ENCODE results near the gene CFDP1.

Gene CFDP1

DNA sequence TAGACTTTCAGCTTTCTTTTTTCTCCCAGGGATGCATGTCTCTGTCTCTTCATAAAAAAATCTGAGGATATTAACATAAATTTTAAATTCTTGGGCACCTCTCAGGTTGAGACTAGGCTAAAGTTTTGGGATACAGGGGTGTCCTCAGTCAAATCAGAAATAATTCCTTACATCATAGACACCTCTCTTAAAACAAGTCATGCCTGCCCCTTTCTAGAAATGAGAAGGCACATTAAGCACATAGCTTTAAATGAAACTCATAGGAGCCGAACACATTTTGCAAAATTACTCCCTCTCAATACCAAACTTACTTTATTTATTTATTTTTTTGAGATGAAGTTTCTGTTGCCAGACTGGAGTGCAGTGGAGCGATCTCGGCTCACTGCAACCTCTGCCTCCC is 114.6 kb downstream of the CFDP1 start:
- TF ChIP-seq, protein P1, sequence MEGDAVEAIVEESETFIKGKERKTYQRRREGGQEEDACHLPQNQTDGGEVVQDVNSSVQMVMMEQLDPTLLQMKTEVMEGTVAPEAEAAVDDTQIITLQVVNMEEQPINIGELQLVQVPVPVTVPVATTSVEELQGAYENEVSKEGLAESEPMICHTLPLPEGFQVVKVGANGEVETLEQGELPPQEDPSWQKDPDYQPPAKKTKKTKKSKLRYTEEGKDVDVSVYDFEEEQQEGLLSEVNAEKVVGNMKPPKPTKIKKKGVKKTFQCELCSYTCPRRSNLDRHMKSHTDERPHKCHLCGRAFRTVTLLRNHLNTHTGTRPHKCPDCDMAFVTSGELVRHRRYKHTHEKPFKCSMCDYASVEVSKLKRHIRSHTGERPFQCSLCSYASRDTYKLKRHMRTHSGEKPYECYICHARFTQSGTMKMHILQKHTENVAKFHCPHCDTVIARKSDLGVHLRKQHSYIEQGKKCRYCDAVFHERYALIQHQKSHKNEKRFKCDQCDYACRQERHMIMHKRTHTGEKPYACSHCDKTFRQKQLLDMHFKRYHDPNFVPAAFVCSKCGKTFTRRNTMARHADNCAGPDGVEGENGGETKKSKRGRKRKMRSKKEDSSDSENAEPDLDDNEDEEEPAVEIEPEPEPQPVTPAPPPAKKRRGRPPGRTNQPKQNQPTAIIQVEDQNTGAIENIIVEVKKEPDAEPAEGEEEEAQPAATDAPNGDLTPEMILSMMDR (IDR thresholded peaks at IDR 0.05; ENCODE audit: control insufficient read depth, insufficient read depth, low read depth, low read length, missing control alignments), result no peak
- H3K4me3 ChIP-seq (ENCODE audit: control insufficient read depth, low read depth, low read length), result no peak overlapping the region
- DNase-seq (ENCODE audit: low read depth), result no peak

DNA sequence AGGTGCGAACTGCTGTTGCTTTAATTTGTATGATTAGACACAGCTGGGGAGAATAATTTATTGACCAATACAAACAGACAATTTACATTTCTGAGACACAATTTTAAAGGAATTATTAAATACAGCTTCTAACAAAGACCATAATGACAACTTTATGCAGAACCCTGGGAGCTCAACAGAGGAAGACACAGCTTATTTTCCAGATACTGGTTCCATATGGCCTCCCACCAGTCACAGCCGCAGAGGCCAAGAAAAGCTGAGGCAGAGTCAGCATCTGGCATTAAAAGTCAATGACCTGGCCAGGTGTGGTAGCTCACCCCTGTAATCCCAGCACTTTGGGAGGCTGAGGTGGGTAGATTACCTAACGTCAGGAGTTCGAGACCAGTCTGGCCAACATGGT is 115.8 kb downstream of the CFDP1 start:
- no peak overlapping the region for H3K4me3 ChIP-seq (ENCODE audit: control insufficient read depth, low read depth, low read length)
- no peak for DNase-seq (ENCODE audit: low read depth)
- TF ChIP-seq, protein P1 (IDR thresholded peaks at IDR 0.05; ENCODE audit: control insufficient read depth, insufficient read depth, low read depth, low read length, missing control alignments), result no peak

DNA sequence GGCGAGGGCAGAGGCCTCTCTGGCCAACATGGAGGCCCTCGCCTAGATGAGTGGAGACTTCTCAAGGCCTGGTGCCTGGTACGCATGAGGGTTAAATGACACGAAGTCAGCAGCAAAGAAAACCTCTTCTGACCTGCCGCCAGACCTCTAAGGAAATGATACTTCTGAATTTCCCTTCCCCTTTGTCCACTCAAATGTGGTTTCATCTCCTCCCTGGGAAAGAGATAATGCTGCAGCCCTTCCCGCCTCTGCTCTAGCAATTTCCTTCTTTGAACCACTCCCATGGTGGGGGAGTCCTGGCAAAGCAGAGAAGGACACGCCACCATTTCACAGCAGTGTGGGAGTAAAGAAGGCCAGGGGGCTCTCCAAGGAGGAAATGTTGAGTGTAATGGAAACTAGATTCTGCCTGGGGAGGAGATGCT is 116.2 kb downstream of the CFDP1 start:
- no peak for DNase-seq (ENCODE audit: low read depth)
- TF ChIP-seq, protein P1 (IDR thresholded peaks at IDR 0.05; ENCODE audit: control insufficient read depth, insufficient read depth, low read depth, low read length, missing control alignments), result no peak
- H3K4me3 ChIP-seq (ENCODE audit: control insufficient read depth, low read depth, low read length), result no peak overlapping the region

DNA sequence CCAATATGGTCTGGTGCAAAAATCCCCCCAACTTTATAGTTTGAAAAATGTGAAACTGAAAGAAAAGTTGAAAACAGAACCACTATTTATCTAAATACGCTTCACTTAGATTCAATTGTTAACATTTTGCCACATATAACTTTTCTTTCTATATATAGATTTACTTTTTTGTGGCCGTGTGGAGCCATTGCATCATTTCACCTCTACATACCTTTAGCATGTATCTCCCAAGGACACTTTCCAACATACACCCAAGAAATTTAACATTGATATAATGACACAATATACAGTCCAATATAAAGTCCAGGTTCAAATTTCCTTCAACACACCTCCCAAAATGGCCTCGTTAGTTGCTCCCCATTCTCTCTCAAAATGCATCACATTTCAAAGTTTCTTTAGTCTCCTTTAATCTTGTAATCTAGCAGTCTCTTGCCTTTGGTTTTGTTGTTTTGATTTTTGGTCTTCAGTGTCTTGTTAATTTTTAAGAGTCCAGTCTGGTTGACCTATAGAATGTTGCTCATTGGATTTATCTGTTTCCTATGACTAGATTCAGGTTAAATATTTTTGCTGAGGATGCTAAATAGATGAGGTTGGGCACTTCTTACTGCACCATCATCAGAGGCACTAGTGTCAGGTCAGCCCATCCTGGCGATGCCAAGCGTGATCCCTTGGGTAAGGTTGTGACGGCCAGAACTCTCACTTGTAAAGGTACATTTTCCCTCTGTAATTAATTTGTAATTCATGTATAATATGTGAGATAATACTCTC is 117.6 kb downstream of the CFDP1 start:
- no peak for DNase-seq (ENCODE audit: low read depth)
- no peak overlapping the region for H3K4me3 ChIP-seq (ENCODE audit: control insufficient read depth, low read depth, low read length)
- TF ChIP-seq, protein P1 (IDR thresholded peaks at IDR 0.05; ENCODE audit: control insufficient read depth, insufficient read depth, low read depth, low read length, missing control alignments), result no peak

DNA sequence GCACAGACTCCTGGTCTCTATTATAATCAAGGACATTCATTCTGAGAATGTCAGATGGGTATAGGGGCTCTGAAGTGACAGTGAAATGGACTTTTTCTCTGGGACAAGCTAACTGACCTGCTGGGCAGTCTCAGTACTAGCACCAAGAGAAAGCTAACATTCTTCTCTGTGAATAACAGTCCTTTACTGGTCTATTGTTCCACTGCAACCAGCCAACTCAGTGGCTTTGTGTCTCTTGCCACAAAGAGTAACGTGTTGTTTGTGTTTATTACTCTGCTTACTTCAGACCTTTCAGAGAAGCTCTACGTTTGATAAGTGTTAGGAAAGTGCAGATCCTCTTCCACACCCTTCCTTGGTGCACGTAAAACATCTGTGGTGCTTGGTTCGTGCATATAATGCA is 120.4 kb downstream of the CFDP1 start:
- no peak overlapping the region for H3K4me3 ChIP-seq (ENCODE audit: control insufficient read depth, low read depth, low read length)
- TF ChIP-seq, protein P1 (IDR thresholded peaks at IDR 0.05; ENCODE audit: control insufficient read depth, insufficient read depth, low read depth, low read length, missing control alignments), result no peak
- DNase-seq (ENCODE audit: low read depth), result no peak

DNA sequence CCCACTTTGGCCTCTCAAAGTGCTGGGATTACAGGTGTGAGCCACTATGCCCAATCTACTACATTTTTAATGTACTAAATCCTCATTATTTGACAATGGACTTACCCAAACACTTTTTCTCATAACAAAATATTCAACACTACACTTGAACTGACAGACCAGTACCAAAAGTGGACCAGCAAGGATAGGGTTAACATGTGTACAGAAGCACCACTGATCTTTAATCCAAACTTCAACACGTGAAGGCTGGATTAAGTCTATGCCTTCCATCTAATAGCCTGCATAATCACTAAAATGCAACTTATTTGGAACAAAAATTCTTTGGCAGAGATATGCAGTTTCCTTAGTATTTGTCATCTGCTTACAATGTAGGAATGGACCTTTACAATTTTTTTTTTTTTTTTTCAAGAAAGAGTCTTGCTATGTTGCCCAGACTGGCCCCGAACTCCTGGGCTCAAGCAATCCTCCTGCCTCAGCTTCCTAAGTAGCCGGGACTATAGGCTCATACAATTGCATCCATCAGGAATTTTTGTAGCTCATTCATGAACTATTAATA is 121.8 kb downstream of the CFDP1 start:
- TF ChIP-seq, protein P1 (IDR thresholded peaks at IDR 0.05; ENCODE audit: control insufficient read depth, insufficient read depth, low read depth, low read length, missing control alignments), result no peak
- no peak overlapping the region for H3K4me3 ChIP-seq (ENCODE audit: control insufficient read depth, low read depth, low read length)
- no peak for DNase-seq (ENCODE audit: low read depth)
